Sigmoid colon (tissue), 7 donors: ENCODE results near the gene GRAP2. TPM values are rescaled to one million over a fixed set of nuclear protein-coding genes. Genes with fewer than 3 reads are reported as not detected.

ENCODE experiments used
- DNase-seq: peaks from one replicate; pipeline ENCODE4 v3.0.0-alpha.2; 2019
- H3K27ac ChIP-seq, 4 donors: fragments of 200-600 bp; sonication (generic); one replicate each; pipeline ENCODE4 v1.5.1; 2016 to 2019; ENCODE audit warnings: mild to moderate bottlenecking in 1 of 4
- H3K27me3 ChIP-seq, 3 donors: fragments of 200-600 bp; sonication (generic); one replicate each; pipeline ENCODE4 v1.5.1; 2019; ENCODE audit warnings: mild to moderate bottlenecking in 1 of 3
- H3K36me3 ChIP-seq, 4 donors: fragments of 200-600 bp; sonication (generic); one replicate each; pipeline ENCODE4 v1.5.1; 2016 to 2019
- H3K4me1 ChIP-seq, 4 donors: fragments of 200-600 bp; sonication (generic); one replicate each; pipeline ENCODE4 v1.5.1; 2017 to 2019
- H3K4me3 ChIP-seq, 4 donors: fragments of 200-600 bp; sonication (generic); one replicate each; pipeline ENCODE4 v1.5.1; 2017 to 2019; ENCODE audit warnings: mild to moderate bottlenecking in 2 of 4, moderate library complexity in 1 of 4
- H3K9me3 ChIP-seq, 4 donors: fragments of 200-600 bp in 3 of 4; sonication (generic) in 3 of 4; one replicate each; pipeline versions ENCODE4 v1.5.1 to v1.6.1; 2013 to 2019
- CTCF ChIP-seq, 4 experiments: fragments of 450-650 bp in 3 of 4; fragments of 200-600 bp in 1 of 4; IDR thresholded peaks; one replicate each; pipeline ENCODE4 v1.5.1; 2016 to 2019; ENCODE audit warnings: antibody characterized with exemption in 4 of 4, mild to moderate bottlenecking in 3 of 4, moderate library complexity in 2 of 4
- EP300 ChIP-seq, 4 donors: sonication (generic); formaldehyde crosslinking; IDR thresholded peaks; one replicate each; pipeline ENCODE4 v1.6.1; 2017; ENCODE audit warnings: antibody characterized with exemption in 4 of 4
- POLR2A ChIP-seq, 2 donors: fragments of 450-650 bp; IDR thresholded peaks; one replicate each; pipeline ENCODE4 v1.6.1; 2016; ENCODE audit warnings: antibody characterized with exemption in 2 of 2, mild to moderate bottlenecking in 2 of 2, moderate library complexity in 2 of 2
- POLR2AphosphoS5 ChIP-seq, 4 donors: sonication (generic); formaldehyde crosslinking; IDR thresholded peaks; one replicate each; pipeline ENCODE4 v1.6.1; 2017; ENCODE audit warnings: antibody characterized with exemption in 4 of 4
- WGBS, 2 donors: extraction: QIAGEN DNeasy Blood & Tissue Kit; methylation state at CpG; one replicate each; pipeline ENCODE4 v1.1.7; 2013; 5-methylcytosine and 5-hydroxymethylcytosine counted together
- intact Hi-C: fragments of 100-400 bp; cut with DNase I; formaldehyde crosslinking; loops from one replicate; pipeline ENCODE4 v1.15.1; 2023
- polyA plus RNA-seq, 3 donors: library from polyadenylated mRNA; stranded (reverse); fragments of 200-250 nt; gene quantifications; one replicate each; pipeline ENCODE4 v1.2.3, GENCODE V29; 2013
- total RNA-seq, 4 donors: library from RNA; depleted of rRNA; stranded (reverse); fragments of >200 nt; gene quantifications; one replicate each; pipeline ENCODE4 v1.1.0, GENCODE V29; 2016
- donor health status: healthy with polysubstance abuse.
- donor health status: Bipolar disorder and iron deficiency.
- donor health status: healthy.

The GRAP2 gene
- total and polyA plus RNA-seq, 7 donors = 0.46 to 9.7 (median 1.4) TPM

- no peak for DNase-seq
- Histone ChIP-seq H3K4me1 (peaks cover 0 to 7% (median 0%) of the 10 kb centered on the region in 4 donors), H3K27me3 (peaks cover 0 to 10% (median 0%) of the 10 kb centered on the region in 3 donors), H3K9me3 (no peaks in the 10 kb centered on the region), H3K27ac (no peak overlapping the region), H3K36me3 (no peaks in the 10 kb centered on the region), H3K4me3 (no peak overlapping the region)
- no peak for TF ChIP-seq CTCF (IDR thresholded peaks at IDR 0.05)
- TF ChIP-seq POLR2A (IDR thresholded peaks at IDR 0.05) = no peak
- no peak for TF ChIP-seq EP300 (IDR thresholded peaks at IDR 0.05)
- no peak for TF ChIP-seq POLR2AphosphoS5 (IDR thresholded peaks at IDR 0.05)
- intact Hi-C loops = no loop called here
- WGBS, 2 donors = 18 to 75% methylated on average over 2 of the region's 2 CpGs
Measured at GRCh38 chr22:39966470-39966869, 65.6 kb downstream of the GRAP2 start.

- no peak for DNase-seq
- no peaks in the 10 kb centered on the region for H3K36me3 ChIP-seq
- H3K27ac ChIP-seq = peak overlapping the region in 1 of 4 donors; percentile 17
- peaks cover 0 to 18% (median 0%) of the 10 kb centered on the region in 3 donors for H3K27me3 ChIP-seq
- H3K9me3 ChIP-seq = no peaks in the 10 kb centered on the region
- TF ChIP-seq EP300 (IDR thresholded peaks at IDR 0.05) (no peak), POLR2A (IDR thresholded peaks at IDR 0.05) (no peak), CTCF (IDR thresholded peaks at IDR 0.05) (no peak), POLR2AphosphoS5 (IDR thresholded peaks at IDR 0.05) (no peak)
- 17 to 69% methylated on average over 9 of the region's 9 CpGs for WGBS, 2 donors
- no peak overlapping the region for H3K4me3 ChIP-seq
- intact Hi-C loops = no loop called here
- peaks cover 0 to 7% (median 0%) of the 10 kb centered on the region in 4 donors for H3K4me1 ChIP-seq
Measured at GRCh38 chr22:39967103-39967829, 66.4 kb downstream of the GRAP2 start.

- no peak overlapping the region for H3K4me3 ChIP-seq
- H3K4me1 ChIP-seq = peaks cover 0 to 7% (median 0%) of the 10 kb centered on the region in 4 donors
- peaks cover 0 to 26% (median 0%) of the 10 kb centered on the region in 3 donors for H3K27me3 ChIP-seq
- intact Hi-C loops = no loop called here
- TF ChIP-seq POLR2AphosphoS5 (IDR thresholded peaks at IDR 0.05) (peak in 2 of 4 donors; percentile 10 to 30), EP300 (IDR thresholded peaks at IDR 0.05) (peak in 1 of 4 donors; percentile 11), POLR2A (IDR thresholded peaks at IDR 0.05) (no peak)
- no peaks in the 10 kb centered on the region for H3K9me3 ChIP-seq
- no peaks in the 10 kb centered on the region for H3K36me3 ChIP-seq
- peak overlapping the region in 3 of 4 donors; percentile 17 to 31 (median 27) for H3K27ac ChIP-seq
- 74 to 76% methylated on average over 20 of the region's 20 CpGs for WGBS, 2 donors
- DNase-seq = peak; percentile 69
Measured at GRCh38 chr22:39967996-39968972, 67.4 kb downstream of the GRAP2 start.

GRCh38 chr22:39970742-39971141 lies 69.9 kb downstream of the GRAP2 start:
- TF ChIP-seq POLR2AphosphoS5 (IDR thresholded peaks at IDR 0.05) (no peak), EP300 (IDR thresholded peaks at IDR 0.05) (no peak), POLR2A (IDR thresholded peaks at IDR 0.05) (no peak), CTCF (IDR thresholded peaks at IDR 0.05) (no peak)
- 95% methylated on average over 10 of the region's 10 CpGs for WGBS, 2 donors
- no peak overlapping the region for H3K27ac ChIP-seq
- H3K36me3 ChIP-seq = no peaks in the 10 kb centered on the region
- H3K27me3 ChIP-seq = peaks cover 0 to 43% (median 0%) of the 10 kb centered on the region in 3 donors
- intact Hi-C loops = no loop called here
- no peak overlapping the region for H3K4me3 ChIP-seq
- DNase-seq = no peak
- H3K9me3 ChIP-seq = no peaks in the 10 kb centered on the region
- peaks cover 0 to 7% (median 0%) of the 10 kb centered on the region in 4 donors for H3K4me1 ChIP-seq

- H3K27me3 ChIP-seq = peaks cover 0 to 53% (median 3%) of the 10 kb centered on the region in 3 donors
- 69 to 78% methylated on average over 5 of the region's 5 CpGs for WGBS, 2 donors
- no peaks in the 10 kb centered on the region for H3K9me3 ChIP-seq
- H3K4me1 ChIP-seq = peaks cover 0 to 7% (median 0%) of the 10 kb centered on the region in 4 donors
- intact Hi-C loops = no loop called here
- no peak overlapping the region for H3K27ac ChIP-seq
- no peak overlapping the region for H3K4me3 ChIP-seq
- H3K36me3 ChIP-seq = no peaks in the 10 kb centered on the region
- DNase-seq = no peak
- TF ChIP-seq POLR2AphosphoS5 (IDR thresholded peaks at IDR 0.05) = no peak
- no peak for TF ChIP-seq EP300 (IDR thresholded peaks at IDR 0.05)
- TF ChIP-seq CTCF (IDR thresholded peaks at IDR 0.05) = no peak
- no peak for TF ChIP-seq POLR2A (IDR thresholded peaks at IDR 0.05)
Measured at GRCh38 chr22:39972641-39973040, 71.8 kb downstream of the GRAP2 start.
